GM21381 (cell line): Measurements from ENCODE around the gene ICA1.

ENCODE experiments used
- ATAC-seq: cut with Tn5 transposase; IDR thresholded peaks from one replicate; pipeline ENCODE4 v1.9.1; 2021; ENCODE audit warnings: mild to moderate bottlenecking, moderate library complexity; ENCODE audit not compliant: unreplicated experiment

Gene ICA1

GRCh38 chr7:8165150-8165549, 96.8 kb downstream of the ICA1 start:
- no peak for ATAC-seq

GRCh38 chr7:8162181-8162580, 99.8 kb downstream of the ICA1 start:
- no peak for ATAC-seq

GRCh38 chr7:8161364-8161828, 100.6 kb downstream of the ICA1 start:
- no peak for ATAC-seq

- no peak for ATAC-seq
Measured at GRCh38 chr7:8160779-8161345, 101.1 kb downstream of the ICA1 start.

- ATAC-seq: no peak
Measured at GRCh38 chr7:8160250-8160649, 101.7 kb downstream of the ICA1 start.

GRCh38 chr7:8159595-8159994, 102.4 kb downstream of the ICA1 start:
- no peak for ATAC-seq

GRCh38 chr7:8157296-8157695, 104.7 kb downstream of the ICA1 start:
- no peak for ATAC-seq

- ATAC-seq: no peak
Measured at GRCh38 chr7:8155836-8156235, 106.1 kb downstream of the ICA1 start.

GRCh38 chr7:8154272-8154671, 107.7 kb downstream of the ICA1 start:
- no peak for ATAC-seq

GRCh38 chr7:8152489-8153192, 109.3 kb downstream of the ICA1 start:
- no peak for ATAC-seq

- no peak for ATAC-seq
Measured at GRCh38 chr7:8151161-8151725, 110.7 kb downstream of the ICA1 start.

GRCh38 chr7:8149222-8149621, 112.7 kb downstream of the ICA1 start:
- ATAC-seq: no peak

GRCh38 chr7:8147760-8148463, 114.1 kb downstream of the ICA1 start:
- no peak for ATAC-seq

- ATAC-seq: no peak
Measured at GRCh38 chr7:8146788-8147413, 115.1 kb downstream of the ICA1 start.

- ATAC-seq: no peak
Measured at GRCh38 chr7:8146106-8146787, 115.7 kb downstream of the ICA1 start.

- ATAC-seq: no peak
Measured at GRCh38 chr7:8144856-8145255, 117.1 kb downstream of the ICA1 start.

GRCh38 chr7:8143151-8143874, 118.7 kb downstream of the ICA1 start:
- ATAC-seq: no peak

- ATAC-seq: no peak
Measured at GRCh38 chr7:8142477-8142876, 119.5 kb downstream of the ICA1 start.

GRCh38 chr7:8141070-8141469, 120.9 kb downstream of the ICA1 start:
- ATAC-seq: no peak
